Activated CD8-positive, alpha-beta T cell treated with anti-CD3 and anti-CD28 coated beads for 36 hours (primary cell): ENCODE results near the gene BRSK2. TPM values are rescaled to one million over a fixed set of nuclear protein-coding genes. Genes with fewer than 3 reads are reported as not detected.

ENCODE experiments used
- ATAC-seq: fragments of 200-7000 bp; cut with Tn5 transposase; one replicate; pipeline ENCODE4 v1.10.0; 2021; ENCODE audit warnings: mild to moderate bottlenecking, moderate library complexity
- CTCF ChIA-PET: fragments of 350-600 bp; sonication (Branson Sonifier 250); formaldehyde crosslinking; loops from one replicate; lab custom pipeline; 2021; ENCODE audit warnings: antibody characterized with exemption; lab: Charles Lee
- POLR2A ChIA-PET: fragments of 350-600 bp; sonication (Branson Sonifier 250); formaldehyde crosslinking; loops from one replicate; lab custom pipeline; 2021; ENCODE audit warnings: antibody characterized with exemption; lab: Charles Lee
- DNase-seq: peaks from one replicate; pipeline ENCODE4 v3.0.0-alpha.2; 2020
- H3K27ac Mint-ChIP-seq: one replicate; pipeline ENCODE4 v1.8.0; 2021; ENCODE audit warnings: mild to moderate bottlenecking, mixed read lengths
- H3K27me3 Mint-ChIP-seq: one replicate; pipeline ENCODE4 v1.8.0; 2021; ENCODE audit warnings: mixed read lengths
- H3K36me3 Mint-ChIP-seq: one replicate; pipeline ENCODE4 v1.8.0; 2021; ENCODE audit warnings: low read depth, mixed read lengths
- H3K4me1 Mint-ChIP-seq: one replicate; pipeline ENCODE4 v1.8.0; 2021; ENCODE audit warnings: low read depth, mixed read lengths
- H3K4me3 Mint-ChIP-seq: one replicate; pipeline ENCODE4 v1.8.0; 2021; ENCODE audit warnings: mild to moderate bottlenecking, moderate library complexity, mixed read lengths
- H3K9me3 Mint-ChIP-seq: one replicate; pipeline ENCODE4 v1.8.0; 2021; ENCODE audit warnings: mixed read lengths
- intact Hi-C: fragments of 100-400 bp; cut with micrococcal nuclease; formaldehyde crosslinking; loops from one replicate; pipeline ENCODE4 v1.10.0; 2022
- total RNA-seq, 2 experiments: library from RNA; stranded (reverse); gene quantifications; one replicate each; pipeline ENCODE4 v1.2.3, GENCODE V29; 2021
- TF ChIP-seq, protein P1 (sequence below): fragments of 200-600 bp; IDR thresholded peaks from one replicate; pipeline ENCODE4 v1.8.0; 2022; ENCODE audit warnings: antibody characterized with exemption, mild to moderate bottlenecking

The BRSK2 gene
- total RNA-seq, 2 experiments from 2014 or later, result 1.1 to 2.0 TPM

DNA sequence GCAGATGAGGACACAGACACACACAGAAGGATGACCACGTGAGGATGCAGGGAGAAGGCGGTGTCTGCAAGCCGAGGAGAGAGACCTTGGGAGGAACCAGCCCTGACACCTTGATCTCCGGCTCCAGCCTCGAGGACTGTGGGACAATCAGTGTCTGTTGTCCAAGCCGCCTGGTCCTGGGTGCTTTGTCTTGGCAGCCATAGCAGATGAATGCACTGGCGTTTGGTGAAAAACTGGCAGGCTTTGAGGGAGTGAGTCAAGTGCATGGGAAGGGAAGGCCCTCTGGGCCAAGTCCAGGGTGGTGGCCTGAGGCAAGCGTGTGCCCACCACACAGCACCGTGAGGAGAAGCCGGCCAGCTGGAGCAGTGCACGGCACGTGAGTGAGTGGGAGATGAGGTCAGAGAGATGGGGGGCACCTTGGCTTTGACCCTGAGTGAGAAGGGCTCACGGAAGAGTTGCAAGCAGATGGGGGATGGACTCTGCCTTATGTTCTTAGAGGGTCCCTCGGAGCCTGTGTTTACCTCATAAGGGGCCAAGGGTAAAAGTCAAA lies 12.4 kb upstream of the BRSK2 start:
- intact Hi-C loops, result no loop called here
- TF ChIP-seq, protein P1, sequence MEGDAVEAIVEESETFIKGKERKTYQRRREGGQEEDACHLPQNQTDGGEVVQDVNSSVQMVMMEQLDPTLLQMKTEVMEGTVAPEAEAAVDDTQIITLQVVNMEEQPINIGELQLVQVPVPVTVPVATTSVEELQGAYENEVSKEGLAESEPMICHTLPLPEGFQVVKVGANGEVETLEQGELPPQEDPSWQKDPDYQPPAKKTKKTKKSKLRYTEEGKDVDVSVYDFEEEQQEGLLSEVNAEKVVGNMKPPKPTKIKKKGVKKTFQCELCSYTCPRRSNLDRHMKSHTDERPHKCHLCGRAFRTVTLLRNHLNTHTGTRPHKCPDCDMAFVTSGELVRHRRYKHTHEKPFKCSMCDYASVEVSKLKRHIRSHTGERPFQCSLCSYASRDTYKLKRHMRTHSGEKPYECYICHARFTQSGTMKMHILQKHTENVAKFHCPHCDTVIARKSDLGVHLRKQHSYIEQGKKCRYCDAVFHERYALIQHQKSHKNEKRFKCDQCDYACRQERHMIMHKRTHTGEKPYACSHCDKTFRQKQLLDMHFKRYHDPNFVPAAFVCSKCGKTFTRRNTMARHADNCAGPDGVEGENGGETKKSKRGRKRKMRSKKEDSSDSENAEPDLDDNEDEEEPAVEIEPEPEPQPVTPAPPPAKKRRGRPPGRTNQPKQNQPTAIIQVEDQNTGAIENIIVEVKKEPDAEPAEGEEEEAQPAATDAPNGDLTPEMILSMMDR, result no peak
- Mint-ChIP-seq H3K27me3 (peaks cover 6% of the 10 kb centered on the region), H3K4me3 (no peak overlapping the region), H3K27ac (no peak overlapping the region), H3K36me3 (no peaks in the 10 kb centered on the region), H3K9me3 (no peaks in the 10 kb centered on the region), H3K4me1 (peaks cover 1% of the 10 kb centered on the region)
- DNase-seq (no peak), ATAC-seq (no peak)
- ChIA-PET CTCF (no interaction called here), POLR2A (no interaction called here)

GRCh38 chr11:1381793-1382425 lies 7.8 kb upstream of the BRSK2 start:
- no peak for DNase-seq
- Mint-ChIP-seq H3K4me3 (peak overlapping the region; percentile 70), H3K27ac (peak overlapping the region; percentile 76), H3K36me3 (no peaks in the 10 kb centered on the region), H3K4me1 (peaks cover 15% of the 10 kb centered on the region), H3K9me3 (no peaks in the 10 kb centered on the region), H3K27me3 (peaks cover 7% of the 10 kb centered on the region)
- TF ChIP-seq, protein P1, result no peak
- CTCF ChIA-PET, result interaction anchor here (0.7 kb wide), 1 partner anchor 31 kb away, joined by 3 read pairs; no protein-coding TSS in a partner anchor
- intact Hi-C loops, result no loop called here
- ATAC-seq, result no peak
- POLR2A ChIA-PET, result interaction anchor here (0.7 to 1.6 kb wide), 3 partner anchors 10 to 73 kb away, joined by 3 to 6 read pairs (median 5); partner anchors contain the start of gene TOLLIP

DNA sequence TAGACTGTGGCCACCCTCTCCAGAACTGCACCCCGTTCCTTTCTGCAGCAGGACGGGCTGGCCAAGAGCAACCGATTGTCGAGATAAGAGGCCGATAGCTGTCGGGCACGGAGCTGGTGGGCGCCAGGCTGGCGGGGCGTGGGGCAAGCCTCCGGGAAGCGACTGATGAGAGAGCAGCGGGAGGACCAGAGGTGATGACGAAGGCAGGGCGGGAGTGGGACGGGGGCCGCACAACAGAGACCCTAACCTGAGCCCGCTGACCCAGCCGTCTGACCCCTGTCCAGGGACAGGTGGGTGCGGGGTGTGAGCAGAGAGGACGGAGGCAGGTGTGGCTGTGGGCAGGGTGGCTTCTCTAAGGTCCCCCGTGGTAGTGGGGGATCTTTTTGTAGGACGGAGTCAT lies 7.3 kb upstream of the BRSK2 start:
- intact Hi-C loops, result no loop called here
- ChIA-PET POLR2A (interaction anchor here (0.6 to 1.6 kb wide), 4 partner anchors 31 to 113 kb away, joined by 3 to 6 read pairs (median 4); partner anchors contain the start of gene TOLLIP), CTCF (interaction anchor here (0.7 kb wide), 1 partner anchor 32 kb away, joined by 3 read pairs; no protein-coding TSS in a partner anchor)
- Mint-ChIP-seq H3K4me1 (peaks cover 15% of the 10 kb centered on the region), H3K9me3 (no peaks in the 10 kb centered on the region), H3K27me3 (peaks cover 7% of the 10 kb centered on the region), H3K36me3 (no peaks in the 10 kb centered on the region), H3K4me3 (peak overlapping the region; percentile 70), H3K27ac (peak overlapping the region; percentile 76)
- DNase-seq (no peak), ATAC-seq (no peak)
- TF ChIP-seq, protein P1, result no peak

- H3K36me3 Mint-ChIP-seq, result no peaks in the 10 kb centered on the region
- peak; percentile 91 for DNase-seq
- peaks cover 15% of the 10 kb centered on the region for H3K4me1 Mint-ChIP-seq
- TF ChIP-seq, protein P1, result no peak
- peak overlapping the region; percentile 87 for H3K27ac Mint-ChIP-seq
- POLR2A ChIA-PET, result interaction anchor here (0.6 to 1.6 kb wide), 4 partner anchors 31 to 113 kb away, joined by 3 to 6 read pairs (median 4); partner anchors contain the start of gene TOLLIP
- no peaks in the 10 kb centered on the region for H3K9me3 Mint-ChIP-seq
- peak; percentile 83 for ATAC-seq
- H3K4me3 Mint-ChIP-seq, result peak overlapping the region; percentile 70
- intact Hi-C loops, result no loop called here
- CTCF ChIA-PET, result interaction anchor here (0.7 kb wide), 1 partner anchor 32 kb away, joined by 3 read pairs; no protein-coding TSS in a partner anchor
- peaks cover 7% of the 10 kb centered on the region for H3K27me3 Mint-ChIP-seq
These were observed 6.7 kb upstream of the BRSK2 start for GRCh38 chr11:1382831-1383607.
